A673 (cell line): ENCODE measurements around the gene HOMEZ.

Experiments
- CTCF ChIP-seq: fragments of 300-800, 200-600 bp; sonication (generic); conservative IDR thresholded peaks from 2 replicates; pipeline ENCODE4 v1.5.1; 2017; ENCODE audit warnings: low read depth, mild to moderate bottlenecking, antibody characterized with exemption, low read length, moderate library complexity, mixed read lengths
- EZH2 ChIP-seq: fragments of 200-600 bp; sonication (generic); IDR thresholded peaks from 2 replicates; pipeline ENCODE4 v1.6.1; 2017; ENCODE audit warnings: borderline replicate concordance, low read depth, mild to moderate bottlenecking, mixed read lengths, antibody characterized with exemption, low read length; ENCODE audit not compliant: poor library complexity, severe bottlenecking

- TF ChIP-seq CTCF (no peak), EZH2 (no peak)
Observed at GRCh38 chr14:23320584-23321571, 34.9 kb upstream of the HOMEZ start, which contains the start of gene PABPN1.
